OCI-LY1 (cell line): Measurements from ENCODE around the gene IFT43.

ENCODE experiments used
- H2AFZ ChIP-seq: fragments of 200-600 bp; sonication (generic), shearing (Covaris generic); 2 replicates; pipeline ENCODE4 v1.6.0; 2014; ENCODE audit warnings: antibody characterized with exemption, mild to moderate bottlenecking, low read length
- H3F3A ChIP-seq: fragments of 200-600 bp; sonication (generic), shearing (Covaris generic); 2 replicates; pipeline ENCODE4 v1.6.0; 2014; ENCODE audit warnings: mild to moderate bottlenecking, antibody characterized with exemption, low read length, moderate library complexity; ENCODE audit not compliant: insufficient read depth
- H3K27ac ChIP-seq: fragments of 200-600 bp; sonication (generic); 2 replicates; pipeline ENCODE4 v1.5.1; 2014; ENCODE audit warnings: low read length, mixed run types, mild to moderate bottlenecking, low read depth; ENCODE audit not compliant: poor library complexity, severe bottlenecking
- H3K27me3 ChIP-seq: fragments of 200-600 bp; sonication (generic); 2 replicates; pipeline ENCODE4 v1.6.0; 2014; ENCODE audit warnings: antibody characterized with exemption, mild to moderate bottlenecking, low read length, moderate library complexity; ENCODE audit not compliant: insufficient read depth
- H3K36me3 ChIP-seq: fragments of 200-600 bp; sonication (generic); 2 replicates; pipeline ENCODE4 v1.6.1; 2014; ENCODE audit warnings: mild to moderate bottlenecking, antibody characterized with exemption, low read length, moderate library complexity, mixed read lengths; ENCODE audit not compliant: insufficient read depth
- H3K4me1 ChIP-seq: fragments of 200-600 bp; sonication (generic); 2 replicates; pipeline ENCODE4 v1.5.1; 2014; ENCODE audit warnings: mild to moderate bottlenecking, low read length, moderate library complexity; ENCODE audit not compliant: insufficient read depth, severe bottlenecking
- H3K4me2 ChIP-seq: fragments of 200-600 bp; sonication (generic), shearing (Covaris generic); 2 replicates; pipeline ENCODE4 v1.6.1; 2014; ENCODE audit warnings: low read length
- H3K4me3 ChIP-seq: fragments of 200-600 bp; sonication (generic); 2 replicates; pipeline ENCODE4 v1.5.1; 2014; ENCODE audit warnings: low read length, low read depth, mild to moderate bottlenecking, mixed read lengths; ENCODE audit not compliant: poor library complexity, severe bottlenecking
- H3K79me2 ChIP-seq: fragments of 200-600 bp; shearing (Covaris generic); 2 replicates; pipeline ENCODE4 v1.6.1; 2016; ENCODE audit warnings: mixed run types, low read length, mixed read lengths; ENCODE audit not compliant: insufficient read depth
- H3K9ac ChIP-seq: fragments of 200-600 bp; sonication (generic), shearing (Covaris generic); 2 replicates; pipeline ENCODE4 v1.6.1; 2014; ENCODE audit warnings: mild to moderate bottlenecking, low read length, mixed read lengths
- H3K9me2 ChIP-seq: fragments of 200-600 bp; sonication (generic), shearing (Covaris generic); 2 replicates; pipeline ENCODE4 v1.6.1; 2014; ENCODE audit warnings: low read depth, mild to moderate bottlenecking, low read length, mixed read lengths
- H3K9me3 ChIP-seq: fragments of 200-600 bp; shearing (Covaris generic); 2 replicates; pipeline ENCODE4 v1.6.1; 2014; ENCODE audit warnings: low read length, mixed read lengths
- H4K20me1 ChIP-seq: fragments of 200-600 bp; sonication (generic), shearing (Covaris generic); 2 replicates; pipeline ENCODE4 v1.6.0; 2016; ENCODE audit warnings: mild to moderate bottlenecking, low read length; ENCODE audit not compliant: insufficient read depth
- CTCF ChIP-seq: fragments of 200-600 bp; sonication (generic), shearing (Covaris generic); IDR thresholded peaks from 2 replicates; pipeline ENCODE4 v1.5.1; 2017; ENCODE audit warnings: mild to moderate bottlenecking, antibody characterized with exemption, low read length, moderate library complexity, mixed read lengths
- EZH2 ChIP-seq: fragments of 200-600 bp; sonication (generic), shearing (Covaris generic); IDR thresholded peaks from 2 replicates; pipeline ENCODE4 v1.8.0; 2017; ENCODE audit warnings: borderline replicate concordance, mixed run types, mild to moderate bottlenecking, antibody characterized with exemption, low read length, moderate library complexity, mixed read lengths

Gene IFT43

GRCh38 chr14:76023757-76024156, 38.2 kb downstream of the IFT43 start:
- peaks cover 10% of the 10 kb centered on the region; the same call in 1 of the 2 replicates for H3K9me3 ChIP-seq
- H3K9me2 ChIP-seq: no peaks in the 10 kb centered on the region
- H3K4me2 ChIP-seq: no peak overlapping the region

GRCh38 chr14:76024211-76024907, 38.8 kb downstream of the IFT43 start:
- no peaks in the 10 kb centered on the region for H3K27me3 ChIP-seq
- H2AFZ ChIP-seq: no peak overlapping the region
- H3K79me2 ChIP-seq: no peaks in the 10 kb centered on the region
- H3K9ac ChIP-seq: no peak overlapping the region
- H3K4me3 ChIP-seq: no peak overlapping the region
- 0 out of 2 replicates have a peak, but pooled peaks cover 6% of the 10 kb centered on the region for H3K9me3 ChIP-seq
- no peak overlapping the region for H3K4me2 ChIP-seq
- TF ChIP-seq EZH2 (no peak), CTCF (no peak)
- peaks cover 4% of the 10 kb centered on the region; the same call in 1 of the 2 replicates for H3K36me3 ChIP-seq
- H3K27ac ChIP-seq: no peak overlapping the region
- H3K9me2 ChIP-seq: no peaks in the 10 kb centered on the region
- H3F3A ChIP-seq: no peaks in the 10 kb centered on the region
- H3K4me1 ChIP-seq: no peaks in the 10 kb centered on the region
- no peaks in the 10 kb centered on the region for H4K20me1 ChIP-seq

More at GRCh38 chr14:76023757-76024156, 38.2 kb downstream of the IFT43 start:
- Histone ChIP-seq H4K20me1 (no peaks in the 10 kb centered on the region), H2AFZ (no peak overlapping the region), H3K27me3 (no peaks in the 10 kb centered on the region), H3K4me3 (no peak overlapping the region), H3K27ac (no peak overlapping the region), H3K9ac (no peak overlapping the region), H3K79me2 (no peaks in the 10 kb centered on the region), H3K36me3 (peaks cover 7% of the 10 kb centered on the region; the same call in 1 of the 2 replicates), H3K4me1 (no peaks in the 10 kb centered on the region), H3F3A (no peaks in the 10 kb centered on the region)
- TF ChIP-seq EZH2 (no peak), CTCF (no peak)

GRCh38 chr14:76034566-76034965, 49.0 kb downstream of the IFT43 start:
- no peaks in the 10 kb centered on the region for H4K20me1 ChIP-seq
- H3F3A ChIP-seq: no peaks in the 10 kb centered on the region
- no peak overlapping the region for H3K9ac ChIP-seq
- H2AFZ ChIP-seq: no peak overlapping the region
- TF ChIP-seq EZH2 (no peak), CTCF (no peak)
- H3K27me3 ChIP-seq: no peaks in the 10 kb centered on the region
- no peak overlapping the region for H3K27ac ChIP-seq
- no peaks in the 10 kb centered on the region for H3K4me1 ChIP-seq
- H3K4me2 ChIP-seq: no peak overlapping the region
- no peaks in the 10 kb centered on the region for H3K9me3 ChIP-seq
- H3K9me2 ChIP-seq: no peaks in the 10 kb centered on the region
- no peaks in the 10 kb centered on the region for H3K36me3 ChIP-seq
- H3K4me3 ChIP-seq: no peak overlapping the region
- H3K79me2 ChIP-seq: no peaks in the 10 kb centered on the region
